Pancreas (tissue), 10 donors: ENCODE results near the gene SLAIN2. TPM values are rescaled to one million over a fixed set of nuclear protein-coding genes. Genes with fewer than 3 reads are reported as not detected.

Experiments used
- ATAC-seq, 4 donors: fragments of 200-7000 bp; cut with Tn5 transposase; one replicate each; pipeline versions ENCODE4 v1.8.0 to v1.9.1; 2020; ENCODE audit warnings: mild to moderate bottlenecking in 4 of 4, moderate library complexity in 4 of 4
- DNase-seq, 6 donors: peaks; one replicate each; pipeline ENCODE4 v3.0.0-alpha.2; 2020
- FAIRE-seq: peaks from 2 replicates; lab custom pipeline; 2012; peaks lifted over from hg19 to GRCh38; lab: Jason Lieb, UNC
- H3K27ac ChIP-seq, 4 donors: fragments of 200-600 bp; sonication (generic); 1 replicate in 3 of 4; 2 replicates in 1 of 4; pipeline versions ENCODE4 v1.5.0 to v1.8.0; 2020
- H3K27me3 ChIP-seq, 4 donors: fragments of 200-600 bp; one replicate each; pipeline ENCODE4 v1.8.0; 2021
- H3K36me3 ChIP-seq, 3 donors: fragments of 200-600 bp; sonication (generic) in 1 of 3; one replicate each; pipeline versions ENCODE4 v1.5.0 to v1.8.0; 2020 to 2021
- H3K4me1 ChIP-seq, 3 donors: fragments of 200-600 bp; one replicate each; pipeline ENCODE4 v1.8.0; 2021
- H3K4me3 ChIP-seq, 4 donors: fragments of 200-600 bp; sonication (generic) in 2 of 4; one replicate each; pipeline versions ENCODE4 v1.5.0 to v1.8.0; 2020 to 2021
- H3K9me3 ChIP-seq, 4 donors: fragments of 200-600 bp; one replicate each; pipeline ENCODE4 v1.8.0; 2021
- CTCF ChIP-seq, 4 donors: fragments of 200-600 bp; sonication (generic) in 3 of 4; IDR thresholded peaks; one replicate each; pipeline versions ENCODE4 v1.5.0 to v1.8.0; 2021; ENCODE audit warnings: antibody characterized with exemption in 4 of 4
- WGBS, 2 donors: extraction: QIAGEN DNeasy Blood & Tissue Kit; methylation state at CpG; one replicate each; pipeline ENCODE4 v1.1.7; 2013; 5-methylcytosine and 5-hydroxymethylcytosine counted together
- intact Hi-C, 3 donors: fragments of 100-400 bp; cut with DNase I; formaldehyde crosslinking; loops; one replicate each; pipeline versions ENCODE4 v1.11.1 to v1.14.2; 2022
- polyA plus RNA-seq, 2 donors: library from polyadenylated mRNA; stranded (reverse); fragments of 200-250 nt; gene quantifications; one replicate each; pipeline ENCODE4 v1.2.3, GENCODE V29; 2013
- total RNA-seq, 6 donors: library from RNA; stranded (reverse); fragmentation: NEBNext Ultra II Directional in 4 of 6; extraction: Animal tissue kit (Norgen Biotek cat#: 25700) in 4 of 6; gene quantifications; one replicate each; pipeline versions ENCODE4 v1.2.1 to v1.2.4, GENCODE V29; 2021 to 2023
- donor health status: healthy with polysubstance abuse.
- donor health status: DM: no; HTN: no; CAD: no; lungs with moderate emphysema.
- donor health status: DM: no; HTN: no; CAD: no.
- donor health status: control.
- donor health status: control.
- donor health status: Bipolar disorder and iron deficiency.
- donor health status: DM: yes; HTN: yes; CAD: no.
- donor health status: DM: no; HTN: no; CAD: no.
- donor health status: DM: no; HTN: no; CAD: no.
- donor health status: DM: yes; HTN: yes; CAD: no.

The SLAIN2 gene
- total and polyA plus RNA-seq, 8 donors, result 7.0 to 41.4 (median 28.5) TPM

GRCh38 chr4:48361012-48361400 is 19.7 kb downstream of the SLAIN2 start:
- WGBS, 2 donors, result 96 to 100% methylated on average over 1 of the region's 1 CpG
- intact Hi-C loops, result no loop called here
- Histone ChIP-seq H3K36me3 (no peaks in the 10 kb centered on the region), H3K4me3 (no peak overlapping the region), H3K27me3 (no peaks in the 10 kb centered on the region), H3K4me1 (peaks cover 0 to 9% (median 0%) of the 10 kb centered on the region in 3 donors), H3K27ac (no peak overlapping the region), H3K9me3 (no peaks in the 10 kb centered on the region)
- TF ChIP-seq CTCF (IDR thresholded peaks at IDR 0.05), result no peak
- DNase-seq (no peak), ATAC-seq (no peak), FAIRE-seq (no peak)

GRCh38 chr4:48366611-48367010 is 25.3 kb downstream of the SLAIN2 start:
- no peak for TF ChIP-seq CTCF (IDR thresholded peaks at IDR 0.05)
- Histone ChIP-seq H3K36me3 (no peaks in the 10 kb centered on the region), H3K4me3 (no peak overlapping the region), H3K4me1 (peaks cover 0 to 23% (median 9%) of the 10 kb centered on the region in 3 donors), H3K27ac (no peak overlapping the region), H3K27me3 (no peaks in the 10 kb centered on the region), H3K9me3 (no peaks in the 10 kb centered on the region)
- WGBS, 2 donors, result 66 to 72% methylated on average over 3 of the region's 3 CpGs
- intact Hi-C loops, result no loop called here
- ATAC-seq (no peak), DNase-seq (no peak), FAIRE-seq (peak; percentile 20)

- Histone ChIP-seq H3K36me3 (no peaks in the 10 kb centered on the region), H3K27me3 (no peaks in the 10 kb centered on the region), H3K9me3 (no peaks in the 10 kb centered on the region), H3K4me1 (peaks cover 0 to 19% (median 9%) of the 10 kb centered on the region in 3 donors), H3K27ac (no peak overlapping the region), H3K4me3 (no peak overlapping the region)
- no peak for TF ChIP-seq CTCF (IDR thresholded peaks at IDR 0.05)
- intact Hi-C loops, result no loop called here
- ATAC-seq (peak in 1 of 4 donors; percentile 42), DNase-seq (no peak), FAIRE-seq (no peak)
- WGBS, 2 donors, result 48 to 50% methylated on average over 2 of the region's 2 CpGs
Measured at GRCh38 chr4:48367016-48367415, 25.7 kb downstream of the SLAIN2 start.

- no peak for DNase-seq
- no peak for FAIRE-seq
Measured at GRCh38 chr4:48368389-48368788, 27.1 kb downstream of the SLAIN2 start.

More at GRCh38 chr4:48368389-48368788, 27.1 kb downstream of the SLAIN2 start:
- H3K4me1 ChIP-seq, result peaks cover 0 to 18% (median 9%) of the 10 kb centered on the region in 3 donors
- H3K9me3 ChIP-seq, result no peaks in the 10 kb centered on the region
- H3K4me3 ChIP-seq, result no peak overlapping the region
- intact Hi-C loops, result no loop called here
- no peak for ATAC-seq
- no peaks in the 10 kb centered on the region for H3K27me3 ChIP-seq
- no peaks in the 10 kb centered on the region for H3K36me3 ChIP-seq
- H3K27ac ChIP-seq, result no peak overlapping the region
- no peak for TF ChIP-seq CTCF (IDR thresholded peaks at IDR 0.05)
